K562 (cell line): Measurements from ENCODE around the gene ABCB9. TPM values are rescaled to one million over a fixed set of nuclear protein-coding genes. Genes with fewer than 3 reads are reported as not detected.

Source experiments
- ARID3A ChIP-seq: IDR thresholded peaks from 2 replicates; pipeline ENCODE4 v1.6.1; 2012; ENCODE audit warnings: low read depth, low read length, improper control_type of control experiment, borderline replicate concordance
- BHLHE40 ChIP-seq: IDR thresholded peaks from 2 replicates; pipeline ENCODE4 v1.6.1; 2011; ENCODE audit warnings: low read length, improper control_type of control experiment
- CHD1 ChIP-seq: fragments of 200-600 bp; sonication (generic); IDR thresholded peaks from one replicate; pipeline ENCODE4 v1.6.1; 2012; ENCODE audit warnings: mild to moderate bottlenecking, moderate library complexity, low read length, inconsistent platforms
- EGR1 ChIP-seq: fragments of 450-650 bp; conservative IDR thresholded peaks from 2 replicates; pipeline ENCODE4 v1.6.1; 2017; ENCODE audit warnings: mild to moderate bottlenecking
- HES1 ChIP-seq: fragments of 450-650 bp; IDR thresholded peaks from 2 replicates; pipeline ENCODE4 v1.6.1; 2016; ENCODE audit warnings: low read depth, mild to moderate bottlenecking, moderate library complexity
- HNRNPH1 ChIP-seq: fragments of 200-400 bp; formaldehyde crosslinking; optimal IDR thresholded peaks from 2 replicates; pipeline ENCODE3; 2017; ENCODE audit warnings: low read depth, mild to moderate bottlenecking, low read length, moderate library complexity
- HNRNPLL ChIP-seq: fragments of 200-400 bp; formaldehyde crosslinking; IDR thresholded peaks from 2 replicates; pipeline ENCODE4 v1.6.1; 2017; ENCODE audit warnings: low read length, low read depth, mild to moderate bottlenecking; ENCODE audit not compliant: poor library complexity, severe bottlenecking
- KLF13 ChIP-seq: fragments of 450-650 bp; IDR thresholded peaks from 2 replicates; pipeline ENCODE4 v1.6.1; 2016; ENCODE audit warnings: missing genetic modification characterization, low read depth, mild to moderate bottlenecking, missing compliant biosample characterization, moderate library complexity, borderline replicate concordance
- LCOR ChIP-seq: sonication (generic); formaldehyde crosslinking; IDR thresholded peaks from 2 replicates; pipeline ENCODE4 v1.8.0; 2022; ENCODE audit warnings: mild to moderate bottlenecking, missing genetic modification reagents
- MYNN ChIP-seq, 2 experiments: sonication (generic); formaldehyde crosslinking in 1 of 2; IDR thresholded peaks; 2 replicates each; pipeline versions ENCODE4 v1.5.0 to v1.6.1; 2016 to 2020; ENCODE audit warnings: antibody characterized with exemption in 1 of 2, missing genetic modification reagents in 1 of 2
- NBN ChIP-seq: fragments of 450-650 bp; IDR thresholded peaks from 2 replicates; pipeline ENCODE4 v1.6.1; 2016; ENCODE audit warnings: low read depth, mild to moderate bottlenecking
- NFIC ChIP-seq: fragments of 450-650 bp; IDR thresholded peaks from 2 replicates; pipeline ENCODE4 v1.6.1; 2017; ENCODE audit warnings: mild to moderate bottlenecking, inconsistent platforms
- OTX1 ChIP-seq: fragments of 450-650 bp; formaldehyde crosslinking; IDR thresholded peaks from 2 replicates; pipeline ENCODE4 v1.4.0; 2022; ENCODE audit warnings: mild to moderate bottlenecking
- PCBP1 ChIP-seq: fragments of 200-400 bp; formaldehyde crosslinking; IDR thresholded peaks from 2 replicates; pipeline ENCODE4 v1.6.1; 2018; ENCODE audit warnings: mild to moderate bottlenecking, low read depth, low read length; ENCODE audit not compliant: poor library complexity, severe bottlenecking
- RBM25 ChIP-seq: fragments of 200-400 bp; formaldehyde crosslinking; IDR thresholded peaks from 2 replicates; pipeline ENCODE4 v1.6.1; 2018; ENCODE audit warnings: low read length, low read depth, moderate library complexity; ENCODE audit not compliant: severe bottlenecking
- SAFB2 ChIP-seq: fragments of 200-400 bp; formaldehyde crosslinking; IDR thresholded peaks from 2 replicates; pipeline ENCODE4 v1.6.1; 2018; ENCODE audit warnings: borderline replicate concordance, low read length, low read depth, moderate library complexity; ENCODE audit not compliant: severe bottlenecking
- SLC30A9 ChIP-seq: fragments of 250-450 bp; sonication (Bioruptor Pico); IDR thresholded peaks from 2 replicates; pipeline ENCODE4 v1.8.0; 2022; ENCODE audit warnings: mild to moderate bottlenecking, moderate library complexity
- STAT6 ChIP-seq: sonication (generic); formaldehyde crosslinking; IDR thresholded peaks from 2 replicates; pipeline ENCODE4 v1.8.1; 2023; ENCODE audit warnings: mild to moderate bottlenecking, missing genetic modification reagents
- TAF15 ChIP-seq: fragments of 200-400 bp; formaldehyde crosslinking; IDR thresholded peaks from 2 replicates; pipeline ENCODE4 v1.6.1; 2017; ENCODE audit warnings: mild to moderate bottlenecking, low read depth, low read length, moderate library complexity
- ZNF282 ChIP-seq: sonication (generic); formaldehyde crosslinking; IDR thresholded peaks from 2 replicates; pipeline ENCODE4 v1.8.1; 2023; ENCODE audit warnings: missing genetic modification reagents
- ZNF436 ChIP-seq: fragments of 250-450, 450-650 bp; sonication (Bioruptor Pico); formaldehyde crosslinking; IDR thresholded peaks from 2 replicates; pipeline ENCODE4 v1.7.0; 2020; ENCODE audit warnings: mild to moderate bottlenecking
- ZNF551 ChIP-seq: fragments of 250-450 bp; sonication (Bioruptor Pico); IDR thresholded peaks from 2 replicates; pipeline ENCODE4 v1.5.0; 2021; ENCODE audit warnings: mild to moderate bottlenecking, moderate library complexity
- ZNF830 ChIP-seq: fragments of 250-450 bp; sonication (Bioruptor Pico); IDR thresholded peaks from 2 replicates; pipeline ENCODE4 v1.5.0; 2021; ENCODE audit warnings: mild to moderate bottlenecking
- polyA plus RNA-seq, 8 experiments: library from polyadenylated mRNA; depleted of rRNA in 4 of 8; stranded (reverse) in 5 of 8; unstranded in 3 of 8; fragments of >200 nt; fragmentation: Nextera tagmentation in 2 of 8; fragmentation: Illumina TruSeq in 1 of 8; extraction: Ambion mirVana in 2 of 8; extraction: Trizol in 1 of 8; gene quantifications; 2 replicates each; pipeline versions ENCODE4 v1.2.1 to v1.2.3, GENCODE V29; 2011 to 2014; ENCODE audit warnings: inconsistent platforms in 1 of 8, missing spikeins in 1 of 8
- total RNA-seq, 7 experiments: library from RNA; depleted of rRNA in 6 of 7; stranded (reverse); fragments of >200 nt in 6 of 7; fragmentation: Illumina TruSeq in 2 of 7; extraction: Trizol in 2 of 7; gene quantifications; 2 replicates each; pipeline versions ENCODE4 v1.2.1 to v1.2.3, GENCODE V29; 2011 to 2021; ENCODE audit warnings: low replicate concordance in 1 of 7

ABCB9 gene
- total and polyA plus RNA-seq, 9 of the 15 experiments (the other 6 are each of a cell fraction or from before 2014, with no cell fraction given), result 0.20 to 12.6 (median 6.2) TPM

- TF ChIP-seq ARID3A, result no peak
- no peak for TF ChIP-seq SAFB2
- TF ChIP-seq NFIC, result peak; percentile 19; the same call in 1 of the 2 replicates
- no peak for TF ChIP-seq RBM25
- no peak for TF ChIP-seq HNRNPLL
- no peak for TF ChIP-seq ZNF830 (CRISPR knock-in tag)
- no peak for TF ChIP-seq LCOR (CRISPR knock-in tag)
- peak; percentile 27 for TF ChIP-seq CHD1
- no peak for TF ChIP-seq NBN
- TF ChIP-seq HES1, result no peak
- no peak for TF ChIP-seq EGR1
- TF ChIP-seq KLF13 (tag), result 0 out of 2 replicates have a peak, but pooled peaks have one; percentile 38
- TF ChIP-seq MYNN (IDR thresholded peaks at IDR 0.05), result 0 out of 2 replicates have a peak, but pooled peaks have one; percentile 42
- TF ChIP-seq MYNN (CRISPR knock-in tag; IDR thresholded peaks at IDR 0.05), result no peak
- no peak for TF ChIP-seq ZNF282 (CRISPR knock-in tag)
- TF ChIP-seq PCBP1, result no peak
- no peak for TF ChIP-seq OTX1 (CRISPR knock-in tag)
- no peak for TF ChIP-seq ZNF551 (CRISPR knock-in tag)
- TF ChIP-seq SLC30A9, result no peak
- no peak for TF ChIP-seq HNRNPH1
- TF ChIP-seq ZNF436 (CRISPR knock-in tag), result no peak
- no peak for TF ChIP-seq TAF15
- no peak for TF ChIP-seq STAT6 (CRISPR knock-in tag)
- peak; percentile 55; the same call in 1 of the 2 replicates for TF ChIP-seq BHLHE40
These were observed 71.8 kb downstream of the ABCB9 start (continued) for GRCh38 chr12:122894193-122895121.
